Astrocyte (in vitro differentiated cells and primary cell): Measurements from ENCODE around the gene ATCAY. TPM values are rescaled to one million over a fixed set of nuclear protein-coding genes. Genes with fewer than 3 reads are reported as not detected.

ENCODE experiments used
- DNase-seq: peaks from one replicate; pipeline ENCODE4 v3.0.0-alpha.2; 2010; ENCODE audit warnings: low read depth
- FAIRE-seq: peaks from 2 replicates; lab custom pipeline; 2011; peaks lifted over from hg19 to GRCh38; lab: Jason Lieb, UNC
- H2AFZ ChIP-seq: 2 replicates; pipeline ENCODE4 v1.6.0; 2012; ENCODE audit warnings: low read depth, low read length, inconsistent platforms
- H3K27ac ChIP-seq: 2 replicates; pipeline ENCODE4 v1.5.1; 2011; ENCODE audit warnings: low read depth, low read length, inconsistent platforms
- H3K27me3 ChIP-seq: 2 replicates; pipeline ENCODE4 v1.6.0; 2011; ENCODE audit warnings: low read length, inconsistent platforms; ENCODE audit not compliant: insufficient read depth
- H3K36me3 ChIP-seq: 2 replicates; pipeline ENCODE4 v1.5.1; 2011; ENCODE audit warnings: low read length, inconsistent platforms; ENCODE audit not compliant: insufficient read depth
- H3K4me1 ChIP-seq: 2 replicates; pipeline ENCODE4 v1.5.1; 2011; ENCODE audit warnings: low read length, inconsistent platforms; ENCODE audit not compliant: insufficient read depth
- H3K4me2 ChIP-seq: 2 replicates; pipeline ENCODE4 v1.6.0; 2012; ENCODE audit warnings: low read length, inconsistent platforms
- H3K4me3 ChIP-seq: 2 replicates; pipeline ENCODE4 v1.5.1; 2011; ENCODE audit warnings: low read depth, mild to moderate bottlenecking, low read length, inconsistent platforms; ENCODE audit not compliant: insufficient read depth
- H3K79me2 ChIP-seq: 2 replicates; pipeline ENCODE4 v1.6.0; 2012; ENCODE audit warnings: mild to moderate bottlenecking, low read length, inconsistent platforms; ENCODE audit not compliant: insufficient read depth
- H3K9ac ChIP-seq: 2 replicates; pipeline ENCODE4 v1.6.0; 2012; ENCODE audit warnings: mild to moderate bottlenecking, low read length, inconsistent platforms
- H3K9me3 ChIP-seq: 2 replicates; pipeline ENCODE4 v1.5.1; 2012; ENCODE audit warnings: low read depth, mild to moderate bottlenecking, low read length, inconsistent platforms; ENCODE audit not compliant: insufficient read depth
- H4K20me1 ChIP-seq: 2 replicates; pipeline ENCODE4 v1.6.0; 2012; ENCODE audit warnings: low read length, inconsistent platforms; ENCODE audit not compliant: insufficient read depth
- H3K27ac Mint-ChIP-seq: one replicate; pipeline ENCODE4 v1.8.0; 2021; ENCODE audit warnings: mild to moderate bottlenecking, mixed read lengths; ENCODE audit not compliant: unreplicated experiment
- H3K27me3 Mint-ChIP-seq: one replicate; pipeline ENCODE4 v1.8.0; 2021; ENCODE audit warnings: low read depth, mixed read lengths; ENCODE audit not compliant: unreplicated experiment
- H3K36me3 Mint-ChIP-seq: one replicate; pipeline ENCODE4 v1.8.0; 2021; ENCODE audit warnings: low read depth, mixed read lengths; ENCODE audit not compliant: unreplicated experiment
- H3K4me1 Mint-ChIP-seq: one replicate; pipeline ENCODE4 v1.8.0; 2021; ENCODE audit warnings: low read depth, mixed read lengths; ENCODE audit not compliant: unreplicated experiment
- H3K4me3 Mint-ChIP-seq: one replicate; pipeline ENCODE4 v1.8.0; 2021; ENCODE audit warnings: mild to moderate bottlenecking, moderate library complexity, mixed read lengths; ENCODE audit not compliant: unreplicated experiment
- H3K9me3 Mint-ChIP-seq: one replicate; pipeline ENCODE4 v1.8.0; 2021; ENCODE audit warnings: mild to moderate bottlenecking, mixed read lengths; ENCODE audit not compliant: unreplicated experiment
- CTCF ChIP-seq: IDR thresholded peaks from 2 replicates; pipeline ENCODE4 v1.5.1; 2011; ENCODE audit warnings: low read depth, mild to moderate bottlenecking, inconsistent platforms, low read length, moderate library complexity; ENCODE audit not compliant: insufficient read depth
- EZH2 ChIP-seq: IDR thresholded peaks from 2 replicates; pipeline ENCODE4 v1.6.1; 2012; ENCODE audit warnings: mild to moderate bottlenecking, low read length, inconsistent platforms; ENCODE audit not compliant: insufficient read depth
- total RNA-seq: library from RNA; stranded (reverse); gene quantifications from 2 replicates; pipeline ENCODE4 v1.2.1, GENCODE V29; 2021

ATCAY gene
- total RNA-seq, 1 donor from 2014 or later, result 6.5 TPM

DNA sequence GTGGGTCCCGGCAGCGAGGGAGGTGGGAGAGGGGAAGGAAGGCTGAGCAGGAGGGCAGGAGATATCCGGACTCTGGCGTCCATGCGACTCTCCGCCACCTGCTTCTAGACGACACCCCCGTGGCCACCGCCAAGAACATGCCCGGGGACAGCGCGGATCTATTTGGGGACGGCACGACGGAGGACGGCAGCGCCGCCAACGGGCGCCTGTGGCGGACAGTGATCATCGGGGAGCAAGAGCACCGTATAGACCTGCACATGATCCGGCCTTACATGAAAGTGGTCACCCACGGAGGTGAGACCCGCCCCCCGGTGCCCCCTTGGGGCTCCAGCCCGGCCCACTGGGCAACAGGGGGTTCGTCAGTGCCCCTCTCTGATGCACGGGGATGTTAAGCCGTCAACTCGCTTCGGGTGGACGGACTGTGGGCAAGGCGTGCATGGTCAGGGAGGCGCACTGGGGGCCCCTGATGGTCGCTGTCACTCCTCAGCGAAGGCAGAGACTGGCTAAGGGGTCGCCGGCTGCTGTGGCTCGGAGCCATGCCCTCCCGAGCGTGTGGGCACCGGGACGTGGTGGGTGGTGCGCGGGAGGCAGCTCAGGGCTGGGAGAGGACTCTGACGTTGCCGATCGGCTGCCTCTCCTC, 27.3 kb downstream of the ATCAY start:
- H3K9me3 ChIP-seq, result no peaks in the 10 kb centered on the region
- Mint-ChIP-seq H3K4me3 (no peak overlapping the region), H3K9me3 (peaks cover 2% of the 10 kb centered on the region), H3K36me3 (peaks cover 3% of the 10 kb centered on the region), H3K4me1 (no peaks in the 10 kb centered on the region), H3K27ac (no peak overlapping the region), H3K27me3 (no peaks in the 10 kb centered on the region)
- no peak overlapping the region for H2AFZ ChIP-seq
- no peak overlapping the region for H3K4me2 ChIP-seq
- H3K27ac ChIP-seq, result no peak overlapping the region
- no peak for DNase-seq
- H3K36me3 ChIP-seq, result no peaks in the 10 kb centered on the region
- TF ChIP-seq CTCF, result no peak
- TF ChIP-seq EZH2, result no peak
- no peak overlapping the region for H3K9ac ChIP-seq
- no peaks in the 10 kb centered on the region for H3K4me1 ChIP-seq
- no peak overlapping the region for H3K4me3 ChIP-seq
- no peaks in the 10 kb centered on the region for H4K20me1 ChIP-seq
- no peaks in the 10 kb centered on the region for H3K27me3 ChIP-seq
- H3K79me2 ChIP-seq, result no peaks in the 10 kb centered on the region
- no peak for FAIRE-seq

GRCh38 chr19:3908266-3909054, 28.0 kb downstream of the ATCAY start:
- no peak overlapping the region for H3K4me3 Mint-ChIP-seq

More at GRCh38 chr19:3908266-3909054, 28.0 kb downstream of the ATCAY start:
- DNase-seq, result no peak
- Mint-ChIP-seq H3K9me3 (peaks cover 2% of the 10 kb centered on the region), H3K27me3 (no peaks in the 10 kb centered on the region), H3K27ac (no peak overlapping the region), H3K4me1 (no peaks in the 10 kb centered on the region), H3K36me3 (peaks cover 3% of the 10 kb centered on the region)
- no peaks in the 10 kb centered on the region for H3K27me3 ChIP-seq
- no peaks in the 10 kb centered on the region for H3K79me2 ChIP-seq
- H3K4me3 ChIP-seq, result no peak overlapping the region
- no peak overlapping the region for H3K9ac ChIP-seq
- H3K9me3 ChIP-seq, result no peaks in the 10 kb centered on the region
- no peak overlapping the region for H2AFZ ChIP-seq
- no peak overlapping the region for H3K27ac ChIP-seq
- no peak for FAIRE-seq
- H3K4me1 ChIP-seq, result no peaks in the 10 kb centered on the region
- no peaks in the 10 kb centered on the region for H3K36me3 ChIP-seq
- no peak for TF ChIP-seq EZH2
- TF ChIP-seq CTCF, result no peak
- H4K20me1 ChIP-seq, result no peaks in the 10 kb centered on the region
- no peak overlapping the region for H3K4me2 ChIP-seq
